GM10266 (cell line): ENCODE results near the gene TRIM58.

Experiments
- DNase-seq: peaks from one replicate; pipeline ENCODE4 v3.0.0; 2012; ENCODE audit errors: extremely low spot score
- CTCF ChIP-seq: IDR thresholded peaks from 2 replicates; pipeline ENCODE4 v1.5.1; 2012; ENCODE audit warnings: mild to moderate bottlenecking, low read depth; ENCODE audit not compliant: control insufficient read depth, insufficient read depth; ENCODE audit errors: missing control alignments

The TRIM58 gene

GRCh38 chr1:247906504-247907047 lies 49.6 kb downstream of the TRIM58 start:
- no peak for TF ChIP-seq CTCF
- no peak for DNase-seq

GRCh38 chr1:247908766-247909165 lies 51.8 kb downstream of the TRIM58 start:
- no peak for TF ChIP-seq CTCF
- no peak for DNase-seq

GRCh38 chr1:247913786-247914185 lies 56.8 kb downstream of the TRIM58 start:
- no peak for TF ChIP-seq CTCF
- DNase-seq = no peak

DNA sequence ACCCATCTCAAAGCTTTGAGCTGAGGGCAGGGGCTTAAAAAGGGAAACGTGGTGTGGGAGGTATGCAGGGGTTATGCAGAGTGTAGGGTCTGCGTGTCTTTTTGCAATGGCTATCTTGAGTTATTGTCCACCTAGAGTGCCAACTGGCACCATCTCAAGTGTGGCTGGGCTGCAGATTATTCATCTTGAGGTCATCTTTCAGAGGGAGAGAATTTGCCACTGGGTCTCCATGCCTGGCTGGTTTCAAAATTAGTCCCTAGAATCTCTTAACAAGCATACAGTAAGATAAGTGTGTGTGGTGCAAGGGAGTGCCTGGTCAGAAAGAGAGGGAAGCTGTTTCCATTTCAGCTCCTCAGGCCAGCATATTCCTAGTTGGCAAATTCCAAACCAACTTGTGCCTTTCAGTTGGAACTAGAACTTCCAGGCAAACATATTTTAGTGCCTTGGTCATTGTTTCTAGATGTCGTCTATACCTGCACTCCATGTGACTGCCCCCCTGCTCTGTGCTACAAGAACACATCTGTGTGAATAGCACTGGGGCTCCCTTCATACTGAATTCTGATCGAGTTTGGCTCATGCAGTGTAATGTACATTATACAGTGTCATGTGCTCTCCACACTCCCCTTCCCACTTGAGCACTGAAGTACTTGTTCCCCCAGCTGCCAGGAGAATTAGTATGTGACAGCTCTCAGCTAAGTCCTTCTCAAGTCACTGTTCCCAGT lies 58.1 kb downstream of the TRIM58 start:
- no peak for DNase-seq
- no peak for TF ChIP-seq CTCF

DNA sequence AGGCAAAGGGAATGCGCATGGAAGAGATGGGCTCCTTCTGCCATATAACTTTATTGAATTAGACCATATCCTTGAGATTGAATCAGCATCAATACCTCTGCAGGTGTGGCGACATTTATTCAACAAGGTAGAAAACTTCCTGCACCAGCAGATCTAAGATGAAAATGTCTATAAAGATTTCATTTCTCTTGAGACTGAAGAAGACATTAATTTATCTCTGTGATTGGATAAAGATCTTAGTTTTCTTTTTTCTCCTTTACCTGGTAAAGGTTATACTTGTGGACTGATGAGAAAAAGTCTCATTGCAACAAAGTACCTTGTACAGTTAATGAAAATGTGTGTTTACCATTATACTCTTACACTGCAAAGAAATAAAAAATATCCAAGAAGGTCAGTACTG lies 63.0 kb downstream of the TRIM58 start, which contains the start of gene OR2T8:
Gene OR2T8, plus strand, starts transcription at position 301 of the 400 bp plus-strand sequence. CDS start 766 bp downstream, outside the sequence.
- no peak for TF ChIP-seq CTCF
- DNase-seq = no peak

- DNase-seq = no peak
- TF ChIP-seq CTCF = no peak
These were observed 67.0 kb downstream of the TRIM58 start for GRCh38 chr1:247923941-247924340.

GRCh38 chr1:247924868-247925267 lies 67.9 kb downstream of the TRIM58 start, which contains the start of gene OR2AJ1:
Gene OR2AJ1 (plus strand): TSS chr1:247924889. CDS start chr1:247933769, 8,880 bp downstream.
- DNase-seq = no peak
- no peak for TF ChIP-seq CTCF
